ENCODE data around the gene TLR1.
A peak's percentile ranks its signal among the peaks of the same experiment; 100 is the strongest.
"Not testable (repeated sequence)": the region's sequence is repeated elsewhere in the genome, so short reads cannot be mapped to it uniquely, and the experiment has no call there.

The TLR1 gene

DNA sequence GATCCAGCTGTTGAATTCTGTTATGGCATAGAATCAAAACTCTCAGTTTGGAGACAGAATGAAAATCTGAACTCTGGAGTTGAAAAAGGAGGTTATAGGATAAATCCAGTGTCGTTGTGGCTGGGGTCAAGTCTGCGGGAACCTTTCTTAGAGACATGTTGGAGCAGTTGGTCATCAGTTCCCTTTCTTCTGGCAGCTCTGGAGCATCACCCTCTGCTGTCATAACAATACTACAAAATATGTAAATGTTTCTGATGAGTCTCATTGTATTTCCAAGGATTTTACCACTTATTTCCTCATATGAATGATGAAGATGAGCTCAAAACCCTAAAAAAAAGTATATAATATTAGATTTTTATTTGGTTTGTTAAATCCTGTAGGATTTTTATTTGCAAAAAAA lies 29.3 kb downstream of the TLR1 start:
- no peak for DNase-seq (ENCODE audit: low read depth in 2 of 2)

DNA sequence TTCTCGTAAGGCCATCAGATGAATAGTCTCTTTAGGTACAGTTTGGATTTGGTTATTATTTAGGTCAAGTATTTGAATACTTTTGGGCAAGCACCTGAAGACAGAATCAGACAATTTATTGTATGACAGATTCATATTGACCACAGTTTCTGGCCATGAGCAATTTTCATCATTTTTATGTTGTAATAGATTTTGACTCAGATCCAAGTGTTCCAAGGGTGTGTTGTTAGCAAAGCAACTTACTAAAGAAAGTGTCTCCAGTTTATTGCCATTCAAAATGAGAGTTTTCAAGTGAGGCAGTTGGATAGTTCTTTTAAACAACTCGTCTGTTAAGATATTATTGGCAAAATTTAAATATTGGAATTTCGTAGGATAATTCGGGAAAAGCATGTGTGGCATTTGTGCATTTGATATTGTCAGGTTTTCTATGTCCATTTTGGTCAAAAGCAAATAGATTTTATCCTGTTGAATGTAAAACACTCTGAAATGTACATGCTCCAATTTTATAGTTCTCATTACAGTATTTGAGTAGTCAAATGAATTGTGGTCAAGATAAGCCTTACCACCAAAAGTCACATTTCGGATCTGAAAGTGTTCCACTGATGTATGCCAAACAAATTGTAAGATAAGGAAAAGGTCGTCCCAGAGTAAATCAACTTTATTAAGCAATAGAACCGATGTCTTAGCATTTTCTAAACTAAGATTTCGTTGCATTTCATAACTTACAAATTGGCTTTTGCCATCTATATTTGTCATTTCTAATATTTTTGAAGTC lies 30.2 kb downstream of the TLR1 start:
- no peak for DNase-seq (ENCODE audit: low read depth in 2 of 2)

DNA sequence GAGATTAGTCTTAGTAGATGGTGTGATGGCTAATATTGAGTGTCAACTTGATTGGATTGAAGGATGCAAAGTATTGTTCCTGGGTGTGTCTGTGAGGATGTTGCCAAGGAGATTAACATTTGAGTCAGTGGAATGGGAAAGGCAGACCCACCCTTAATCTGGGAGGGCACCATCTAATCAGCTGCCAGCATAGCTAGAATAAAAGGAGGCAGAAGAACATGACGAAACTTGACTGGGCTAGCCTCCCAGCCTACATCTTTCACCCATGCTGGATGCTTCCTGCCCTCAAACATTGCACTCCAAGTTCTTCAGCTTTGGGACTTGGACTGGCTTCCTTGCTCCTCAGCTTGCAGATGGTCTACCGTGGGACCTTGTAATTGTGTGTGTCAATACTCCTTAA lies 34.3 kb downstream of the TLR1 start:
- DNase-seq (ENCODE audit: low read depth in 2 of 2), result not testable (repeated sequence)

DNA sequence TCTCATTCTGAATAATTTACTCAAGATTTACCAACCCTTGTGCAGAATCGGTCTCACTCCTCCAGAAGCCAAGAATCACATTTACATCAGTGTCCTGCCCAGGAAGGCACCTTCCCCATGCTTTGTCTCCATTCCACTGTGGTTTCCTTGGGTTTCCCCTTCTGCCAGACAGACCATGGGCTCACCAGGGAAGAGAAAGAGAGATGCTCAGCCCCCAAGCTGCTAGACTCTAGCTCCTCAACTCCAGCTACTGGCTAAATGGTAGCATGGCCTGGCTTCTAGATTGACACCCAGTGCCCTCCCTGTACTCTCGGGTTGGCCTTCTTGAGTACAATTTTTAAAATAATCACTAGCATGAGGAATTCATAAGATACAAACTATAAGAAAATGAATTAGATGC lies 34.7 kb downstream of the TLR1 start:
- no peak for DNase-seq (ENCODE audit: low read depth in 2 of 2)

DNA sequence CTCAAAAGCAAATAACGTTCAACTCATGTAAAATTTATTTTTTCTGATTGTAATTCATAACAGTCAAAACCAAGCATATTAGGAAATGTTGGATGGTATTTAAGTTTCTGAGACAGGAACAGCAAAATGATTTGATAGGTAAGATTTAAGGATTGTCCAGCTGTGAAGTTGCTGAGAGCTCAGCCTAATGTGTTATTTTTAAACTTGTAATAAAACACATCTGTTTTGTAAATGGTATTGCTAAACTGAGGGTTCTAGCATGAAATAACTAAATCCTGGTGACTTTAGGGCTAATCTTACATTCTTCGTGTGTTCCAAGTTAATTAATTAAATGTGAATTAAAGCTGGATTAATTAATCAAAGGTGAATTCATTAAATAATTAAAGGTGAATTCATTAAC lies 35.1 kb downstream of the TLR1 start:
- no peak for DNase-seq (ENCODE audit: low read depth in 2 of 2)

DNA sequence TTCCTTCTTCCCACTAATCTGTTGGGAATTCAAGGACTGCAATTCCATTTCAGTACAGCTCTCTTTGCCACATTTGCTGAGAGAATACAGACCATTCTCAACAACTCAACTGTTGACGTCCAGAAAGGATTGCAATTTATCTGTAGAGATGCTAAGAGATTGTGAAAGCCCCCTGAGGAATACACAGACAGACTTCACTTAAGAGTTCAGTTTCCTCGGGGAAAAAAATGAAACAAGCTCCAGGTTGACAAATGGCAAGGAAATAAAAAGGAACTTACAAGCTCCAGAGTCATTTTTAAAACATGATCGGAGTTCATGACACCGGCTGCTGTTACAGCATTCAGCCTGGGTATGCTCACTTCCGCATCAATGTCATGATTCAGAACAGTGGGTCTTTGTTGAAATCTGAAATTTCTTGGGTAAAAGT lies 35.6 kb downstream of the TLR1 start:
- no peak for DNase-seq (ENCODE audit: low read depth in 2 of 2)

DNA sequence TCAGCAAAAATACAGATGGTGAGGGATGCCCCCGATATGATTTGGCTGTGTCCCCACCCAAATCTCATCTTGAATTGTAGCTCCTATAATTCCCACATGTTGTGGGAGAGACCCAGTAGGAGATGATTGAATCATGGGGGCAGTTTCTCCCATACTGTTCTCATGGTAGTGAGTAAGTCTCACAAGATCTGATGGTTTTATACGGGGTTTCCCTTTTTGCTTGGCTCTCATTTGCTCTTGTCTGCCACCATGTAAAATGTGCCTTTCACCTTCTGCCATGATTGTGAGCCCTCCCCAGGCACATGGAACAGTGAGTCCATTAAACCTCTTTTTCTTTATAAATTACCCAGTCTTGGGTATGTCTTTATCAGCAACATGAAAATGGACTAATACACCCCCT lies 37.7 kb downstream of the TLR1 start:
- not testable (repeated sequence) for DNase-seq (ENCODE audit: low read depth in 2 of 2)

DNA sequence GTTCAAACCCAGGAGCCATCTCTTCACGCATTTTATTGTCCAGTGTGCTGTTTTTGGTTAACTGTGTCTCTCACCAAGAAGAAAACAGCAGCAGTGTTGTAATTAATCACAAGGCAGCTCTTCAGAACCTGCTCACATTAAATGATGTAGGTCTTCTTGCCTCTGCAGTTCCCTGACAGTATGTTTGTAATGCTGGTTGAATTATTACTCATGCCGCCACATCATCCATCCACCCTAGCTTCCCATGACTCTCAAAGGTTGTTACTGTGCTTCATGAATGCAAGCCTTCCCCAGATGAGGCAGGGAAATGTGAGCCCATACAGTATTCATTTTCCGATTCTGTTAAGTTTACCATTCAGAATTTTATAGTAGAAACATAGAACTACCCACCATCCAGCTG lies 39.2 kb downstream of the TLR1 start:
- DNase-seq (ENCODE audit: low read depth in 2 of 2), result no peak

DNA sequence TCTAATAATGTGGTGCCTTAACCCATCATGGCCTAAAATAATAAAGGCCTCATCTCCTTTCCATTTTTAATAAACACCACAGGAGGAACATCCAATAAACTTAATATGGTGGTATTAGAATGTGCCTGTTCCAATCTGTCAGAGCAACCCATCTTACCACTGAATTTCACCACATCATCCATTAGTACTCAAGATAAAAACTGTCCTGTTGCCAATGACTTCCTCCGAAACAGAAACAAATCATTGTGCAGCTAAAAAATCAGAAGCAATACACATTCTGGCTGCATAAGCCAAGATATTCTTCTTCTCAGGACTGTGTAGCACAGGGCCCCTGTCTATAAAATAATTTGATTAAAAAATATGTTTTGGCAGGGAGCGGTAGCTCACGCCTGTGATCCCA lies 40.3 kb downstream of the TLR1 start:
- DNase-seq (ENCODE audit: low read depth in 2 of 2), result no peak

DNA sequence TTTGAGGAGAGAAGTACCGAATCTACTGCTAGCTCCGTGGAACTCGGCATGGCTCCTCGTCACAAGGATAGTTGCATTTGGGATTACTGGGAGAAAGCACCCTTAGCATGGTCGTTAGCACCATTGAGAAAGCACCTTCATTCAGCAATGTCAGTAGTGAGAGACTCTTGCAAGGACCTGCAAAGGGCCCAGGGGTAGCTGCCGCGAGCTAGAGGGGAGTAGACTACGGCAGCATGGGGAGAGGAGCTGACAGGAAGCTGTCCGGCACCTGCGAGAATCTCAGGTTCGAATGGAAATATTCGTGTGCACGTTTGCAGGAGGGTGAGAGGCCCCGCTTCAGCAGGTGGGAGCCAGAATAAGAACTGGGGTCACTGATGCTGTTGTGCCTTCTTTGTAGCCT lies 42.0 kb downstream of the TLR1 start:
- DNase-seq (ENCODE audit: low read depth in 2 of 2), result no peak

DNA sequence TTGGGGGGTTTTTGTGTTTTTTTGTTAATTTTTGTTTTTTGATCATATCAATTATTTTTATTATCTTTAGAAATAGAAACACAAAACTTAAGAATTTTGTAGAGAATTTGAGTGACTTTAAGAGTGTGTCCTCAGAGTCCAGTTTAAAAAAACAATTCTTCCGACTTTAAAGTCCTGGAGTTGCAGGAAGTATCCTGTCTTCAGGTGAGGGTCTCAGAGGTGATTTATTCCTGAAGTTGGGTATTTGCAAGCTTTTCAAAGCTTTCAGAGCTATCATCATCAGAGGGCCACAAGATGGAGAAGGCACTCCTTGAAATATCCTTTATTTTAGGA lies 44.8 kb downstream of the TLR1 start:
- DNase-seq (ENCODE audit: low read depth in 2 of 2), result no peak

DNA sequence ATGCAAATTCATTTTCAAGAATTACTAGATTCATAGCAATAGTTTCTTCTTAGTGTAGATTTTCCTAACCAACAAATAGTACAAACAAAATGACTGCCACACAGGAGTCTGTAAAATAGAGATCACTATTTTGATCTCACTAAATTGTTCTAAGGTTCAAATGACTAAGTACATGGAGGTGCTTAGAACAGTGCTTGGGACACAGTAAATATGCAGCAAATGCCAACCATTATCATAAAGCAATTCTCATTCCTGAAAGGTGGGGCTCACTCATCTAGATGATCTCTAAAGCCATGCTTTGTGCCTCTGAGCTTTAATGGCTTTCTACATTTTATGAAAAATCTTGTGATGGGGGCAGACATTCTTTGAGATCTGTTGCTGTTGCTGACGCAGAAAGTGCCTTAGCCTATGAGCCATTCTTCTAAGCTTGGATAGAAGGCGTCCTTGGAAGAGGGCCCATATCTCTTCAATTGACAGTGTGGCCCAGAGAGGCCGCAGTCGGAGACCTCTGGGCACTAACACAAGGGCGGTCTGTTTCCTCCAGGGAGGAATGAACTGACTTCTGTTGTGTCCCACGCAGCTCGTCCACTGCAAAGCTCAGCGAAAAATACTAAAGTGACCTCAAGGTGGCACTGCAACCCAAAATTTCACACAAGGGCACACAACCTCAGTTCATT lies 45.3 kb downstream of the TLR1 start:
- DNase-seq (ENCODE audit: low read depth in 2 of 2), result no peak

DNA sequence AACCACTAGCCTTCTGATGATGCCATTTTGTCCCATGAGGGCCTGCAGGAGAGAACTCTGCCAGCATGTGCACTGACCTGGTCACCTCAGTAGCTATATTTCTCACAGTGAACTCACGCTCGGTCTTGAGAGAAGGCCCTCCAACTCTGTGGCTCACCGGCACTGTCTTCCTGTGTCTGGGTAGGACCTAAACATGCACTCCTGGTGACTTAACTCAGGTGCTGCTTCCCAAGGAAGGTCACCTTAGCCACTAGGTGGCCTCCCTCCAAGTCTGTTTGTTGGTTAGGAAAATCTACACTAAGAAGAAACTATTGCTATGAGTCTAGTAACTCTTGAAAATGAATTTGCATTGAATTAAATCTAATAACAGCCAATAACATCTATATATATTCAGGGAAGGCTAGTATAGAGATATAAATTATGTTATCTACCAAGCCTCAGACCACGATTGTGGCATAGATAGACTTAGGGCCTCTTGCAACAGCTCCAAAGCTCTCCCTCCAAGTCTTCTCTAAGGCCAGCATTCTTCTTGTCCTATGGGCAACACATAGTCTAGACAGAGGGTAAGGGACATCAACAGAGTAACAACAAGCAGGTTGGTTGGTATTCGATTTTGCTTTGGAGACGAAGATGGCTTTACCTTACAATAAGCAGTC lies 46.5 kb downstream of the TLR1 start:
- no peak for DNase-seq (ENCODE audit: low read depth in 2 of 2)

DNA sequence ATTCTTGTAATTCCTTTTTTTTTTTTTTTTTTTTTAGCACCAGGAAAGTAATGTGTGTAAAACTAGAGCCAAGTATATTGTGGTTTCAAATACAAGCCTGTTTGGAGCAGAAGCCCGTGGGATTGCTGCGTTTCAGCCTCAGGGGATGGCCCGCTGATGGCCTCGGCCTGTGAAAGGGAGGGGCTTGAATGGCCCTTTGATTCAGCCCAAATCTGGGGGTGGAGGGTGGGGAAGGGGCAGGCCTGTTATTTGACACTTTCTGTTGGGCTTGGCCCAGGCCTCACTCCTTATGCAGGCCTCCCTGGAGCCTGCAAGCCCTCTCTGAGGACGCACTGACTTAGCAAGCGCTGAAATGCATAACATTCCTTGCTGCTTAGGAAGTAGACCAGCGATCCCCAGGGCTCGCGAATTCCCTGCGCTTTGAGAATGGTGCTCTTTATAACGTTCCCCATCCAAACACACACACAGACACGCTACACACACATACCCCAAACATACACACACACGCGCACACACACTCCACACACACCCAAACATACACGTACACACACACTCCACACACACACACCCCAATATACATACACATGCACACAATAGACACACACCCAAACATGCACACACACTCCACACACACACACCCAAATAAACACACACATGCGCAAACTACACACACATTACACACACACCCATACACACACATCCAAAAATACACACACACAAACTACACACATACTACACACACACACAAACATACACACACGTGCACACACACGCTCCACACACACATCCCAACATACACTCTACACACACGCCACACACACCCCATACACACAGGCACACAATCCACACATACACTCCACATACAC lies 51.4 kb downstream of the TLR1 start:
- peak; percentile 98 to 99 for DNase-seq (ENCODE audit: low read depth in 2 of 2)

DNA sequence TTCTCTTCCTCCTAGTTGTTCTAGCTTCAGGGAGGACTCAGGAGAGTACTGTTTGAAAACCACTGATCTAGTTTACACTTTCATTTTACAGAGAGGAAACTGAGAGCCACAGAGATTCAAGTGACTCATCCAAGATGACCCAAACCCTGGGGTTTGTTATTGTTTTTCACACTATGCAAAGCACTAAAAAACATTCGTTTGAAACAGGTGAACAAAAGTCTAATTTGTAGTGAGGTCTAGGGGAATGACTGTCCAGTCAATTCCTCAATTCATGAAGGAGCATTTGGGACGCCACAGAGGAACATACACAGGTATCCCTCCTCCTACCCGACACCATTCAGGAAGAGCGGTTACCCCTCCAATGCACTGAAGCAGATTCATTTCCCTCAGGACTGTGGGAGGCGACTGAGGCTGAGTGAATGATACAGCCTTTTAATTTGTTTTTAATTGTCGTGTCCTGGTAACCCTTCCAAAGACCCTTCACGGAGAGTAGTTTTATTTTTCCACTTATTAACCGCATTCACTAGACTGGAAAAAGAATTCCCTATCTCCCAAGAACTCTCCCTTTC lies 52.1 kb downstream of the TLR1 start:
- DNase-seq (ENCODE audit: low read depth in 2 of 2), result no peak

DNA sequence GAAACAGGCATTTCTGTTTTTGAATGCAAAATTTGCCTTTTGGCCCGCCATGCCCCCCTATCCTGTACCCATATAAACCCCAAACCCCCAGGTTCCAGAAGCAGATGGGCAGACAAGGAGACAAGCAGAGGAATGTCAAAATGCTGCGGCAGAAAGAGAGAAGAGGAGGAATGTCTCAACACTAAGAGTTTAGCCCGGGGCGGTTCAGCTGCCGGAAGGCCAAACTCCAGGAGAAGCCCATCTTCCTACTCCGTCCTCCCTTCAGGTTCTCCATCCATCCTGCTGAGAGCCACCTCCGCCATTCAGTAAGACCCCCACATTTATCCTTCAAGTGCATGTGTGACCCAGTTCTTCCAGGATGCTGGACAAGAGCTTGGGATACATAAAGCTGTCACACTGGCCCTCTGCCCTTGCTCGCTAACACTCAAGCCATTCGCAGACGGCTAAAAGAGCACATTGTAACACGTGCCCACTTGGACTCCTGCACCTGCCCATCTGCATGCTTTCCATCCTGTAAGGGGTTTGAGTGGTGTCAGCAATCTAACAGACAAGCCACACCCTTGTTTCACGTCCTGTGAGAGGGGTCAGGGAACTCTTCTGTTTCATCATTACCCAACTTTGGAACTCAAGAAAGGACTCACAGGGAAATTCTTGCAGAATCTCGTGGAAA lies 53.1 kb downstream of the TLR1 start:
- DNase-seq (ENCODE audit: low read depth in 2 of 2), result no peak

DNA sequence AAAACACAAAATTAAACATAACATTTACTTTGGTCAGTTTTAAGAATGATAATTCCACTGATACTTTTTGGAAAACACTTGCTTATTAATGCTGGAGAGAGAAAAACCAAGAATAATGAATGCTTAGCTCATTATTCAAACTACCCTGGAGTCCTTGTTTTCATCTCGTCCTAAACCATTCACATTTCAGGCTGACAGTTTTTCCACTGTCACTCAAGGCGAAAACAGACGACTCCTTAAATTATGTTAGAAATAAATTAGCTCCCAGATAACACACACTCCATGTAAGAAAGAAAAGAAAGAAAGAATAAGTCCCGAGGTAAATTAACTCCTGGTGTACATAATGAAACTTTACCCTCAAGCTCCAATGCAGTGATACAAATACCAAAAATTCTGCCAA lies 55.3 kb downstream of the TLR1 start:
- DNase-seq (ENCODE audit: low read depth in 2 of 2), result no peak

DNA sequence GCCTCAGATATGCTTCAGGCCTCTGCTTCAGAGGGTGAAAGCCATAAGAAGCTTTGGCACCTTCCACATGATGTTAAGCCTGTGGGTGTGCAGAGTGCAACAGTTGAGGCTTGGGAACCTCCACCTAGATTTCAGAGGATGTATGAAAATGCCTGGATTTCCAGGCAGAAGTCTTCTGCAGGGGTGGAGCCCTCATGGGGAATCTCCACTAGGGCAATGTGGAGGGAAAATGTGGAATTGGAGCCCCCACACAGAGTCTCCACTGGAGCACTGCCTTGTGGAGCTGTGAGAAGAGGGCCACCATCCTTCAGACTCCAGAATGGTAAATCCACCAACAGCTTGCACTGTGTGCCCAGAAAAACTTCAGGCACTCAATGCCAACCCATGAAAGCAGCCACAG lies 57.0 kb downstream of the TLR1 start:
- DNase-seq (ENCODE audit: low read depth in 2 of 2), result no peak
